ENCODE results near the gene MCTP1. TPM values are rescaled to one million over a fixed set of nuclear protein-coding genes. Genes with fewer than 3 reads are reported as not detected.

MCTP1 gene
- total RNA-seq, 4 donors from 2014 or later, result 11.2 to 43.6 (median 16.8) TPM

DNA sequence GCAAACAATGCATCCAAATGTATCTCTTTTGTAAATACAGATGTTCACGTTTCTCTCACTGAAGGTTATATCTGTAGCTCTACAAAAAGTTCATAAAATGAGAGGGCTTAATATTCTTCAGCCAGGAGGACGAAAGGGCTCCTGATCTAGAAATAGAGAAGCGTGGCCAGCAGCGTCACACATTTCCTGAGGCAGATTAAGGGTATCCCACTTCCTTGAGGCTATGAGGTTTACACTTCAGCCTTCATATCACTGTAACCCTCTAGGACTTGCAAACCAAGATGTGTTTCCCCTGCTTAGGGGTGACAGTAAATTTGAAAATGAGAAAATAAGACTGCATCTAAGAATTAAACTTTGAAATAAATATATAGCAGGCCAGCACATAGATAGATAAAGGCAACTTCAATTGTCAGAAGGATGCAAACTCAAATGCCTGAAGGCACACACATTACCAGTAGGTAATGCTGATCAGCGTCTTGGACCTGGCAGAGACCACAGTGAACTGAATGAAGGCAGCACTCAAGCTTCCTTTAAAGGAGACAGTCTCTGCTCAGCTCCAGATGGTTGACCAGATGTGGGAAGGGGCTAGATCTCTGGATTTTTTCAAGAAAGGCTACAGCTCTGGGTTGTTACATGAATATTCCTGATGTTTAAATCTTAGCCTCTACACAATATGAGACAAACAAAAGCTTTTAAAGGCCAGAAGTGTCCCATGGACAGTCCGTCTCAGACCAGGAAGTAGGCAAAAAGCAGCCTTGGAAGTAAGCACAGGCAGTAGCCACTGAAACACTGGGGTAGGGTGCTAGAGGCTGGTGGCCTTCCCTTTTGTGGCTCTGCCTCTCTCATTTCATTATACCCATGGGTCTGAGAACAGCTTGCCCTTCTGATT is 197.7 kb downstream of the MCTP1 start:
- Histone ChIP-seq H3K36me3 (no peaks in the 10 kb centered on the region), H3K9me3 (peaks cover 0 to 10% (median 0%) of the 10 kb centered on the region in 4 donors), H3K27me3 (no peaks in the 10 kb centered on the region), H3K4me1 (no peaks in the 10 kb centered on the region), H3K27ac (replicated peaks in 1 of 4) (peak overlapping the region in 2 of 4 donors; percentile 0 to 19), H3K4me3 (no peak overlapping the region)
- DNase-seq (ENCODE audit: extremely low spot score), result no peak
- TF ChIP-seq CTCF (IDR thresholded peaks at IDR 0.05) (no peak), POLR2AphosphoS5 (IDR thresholded peaks at IDR 0.05) (no peak), EP300 (IDR thresholded peaks at IDR 0.05) (no peak), POLR2A (IDR thresholded peaks at IDR 0.05; ENCODE audit: low read depth) (no peak)
- 63% methylated on average over 6 of the region's 6 CpGs for WGBS
- intact Hi-C loops (cut with DNase I), result no loop called here

- Histone ChIP-seq H3K36me3 (no peaks in the 10 kb centered on the region), H3K27me3 (no peaks in the 10 kb centered on the region), H3K9me3 (no peaks in the 10 kb centered on the region), H3K27ac (replicated peaks in 1 of 4) (no peak overlapping the region), H3K4me1 (no peaks in the 10 kb centered on the region), H3K4me3 (no peak overlapping the region)
- TF ChIP-seq EP300 (IDR thresholded peaks at IDR 0.05), result no peak
- TF ChIP-seq CTCF (IDR thresholded peaks at IDR 0.05), result no peak
- no peak for TF ChIP-seq POLR2AphosphoS5 (IDR thresholded peaks at IDR 0.05)
- TF ChIP-seq POLR2A (IDR thresholded peaks at IDR 0.05; ENCODE audit: low read depth), result no peak
- DNase-seq (ENCODE audit: extremely low spot score), result no peak
- intact Hi-C loops (cut with DNase I), result no loop called here
These were observed 200.1 kb downstream of the MCTP1 start for GRCh38 chr5:95084757-95085156.

- DNase-seq (ENCODE audit: extremely low spot score), result no peak
- Histone ChIP-seq H3K4me3 (no peak overlapping the region), H3K9me3 (no peaks in the 10 kb centered on the region), H3K4me1 (no peaks in the 10 kb centered on the region), H3K36me3 (no peaks in the 10 kb centered on the region), H3K27me3 (no peaks in the 10 kb centered on the region), H3K27ac (replicated peaks in 1 of 4) (no peak overlapping the region)
- WGBS, result 63% methylated on average over 3 of the region's 3 CpGs
- no peak for TF ChIP-seq POLR2A (IDR thresholded peaks at IDR 0.05; ENCODE audit: low read depth)
- TF ChIP-seq CTCF (IDR thresholded peaks at IDR 0.05), result no peak
- TF ChIP-seq POLR2AphosphoS5 (IDR thresholded peaks at IDR 0.05), result no peak
- no peak for TF ChIP-seq EP300 (IDR thresholded peaks at IDR 0.05)
- intact Hi-C loops (cut with DNase I), result no loop called here
These were observed 201.3 kb downstream of the MCTP1 start for GRCh38 chr5:95083606-95084005.

DNA sequence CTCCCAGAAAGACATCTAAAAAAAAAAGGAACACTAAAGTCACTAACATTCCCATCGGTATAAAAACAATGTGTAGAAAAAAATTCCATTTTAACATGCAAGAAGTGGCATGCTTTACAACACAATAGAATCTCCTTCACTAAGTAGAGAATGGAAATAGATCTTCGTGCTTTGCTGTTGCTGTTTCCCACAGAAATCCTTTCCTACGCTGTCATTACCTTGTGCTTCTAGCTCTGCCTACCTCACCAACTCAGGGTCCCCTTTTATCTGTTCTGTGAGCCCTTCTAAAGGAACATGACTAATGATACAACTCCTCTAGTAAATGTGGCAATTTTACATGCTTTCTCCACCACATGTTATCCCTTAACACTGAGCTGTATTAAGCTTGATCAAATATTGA is 202.9 kb downstream of the MCTP1 start:
- Histone ChIP-seq H3K4me3 (peak overlapping the region; percentile 32 to 54 (median 39)), H3K27ac (replicated peaks in 1 of 4) (peak overlapping the region in 3 of 4 donors; percentile 2 to 27 (median 18)), H3K4me1 (no peaks in the 10 kb centered on the region), H3K9me3 (no peaks in the 10 kb centered on the region), H3K36me3 (no peaks in the 10 kb centered on the region), H3K27me3 (no peaks in the 10 kb centered on the region)
- WGBS, result 41% methylated on average over 3 of the region's 3 CpGs
- TF ChIP-seq CTCF (IDR thresholded peaks at IDR 0.05), result no peak
- TF ChIP-seq POLR2AphosphoS5 (IDR thresholded peaks at IDR 0.05), result no peak
- no peak for TF ChIP-seq POLR2A (IDR thresholded peaks at IDR 0.05; ENCODE audit: low read depth)
- no peak for TF ChIP-seq EP300 (IDR thresholded peaks at IDR 0.05)
- DNase-seq (ENCODE audit: extremely low spot score), result no peak
- intact Hi-C loops (cut with DNase I), result no loop called here

Data from esophagus muscularis mucosa (tissue), 4 donors.